IPS-18c (cell line): ENCODE results near the gene RPRD2.
"Not testable (repeated sequence)": the region's sequence is repeated elsewhere in the genome, so short reads cannot be mapped to it uniquely, and the experiment has no call there.

Experiments used
- H3K4me3 ChIP-seq: 2 replicates; pipeline ENCODE4 v1.7.0; 2013; ENCODE audit warnings: low read depth, mild to moderate bottlenecking, low read length, moderate library complexity; ENCODE audit not compliant: insufficient read depth
- H3K9me3 ChIP-seq: one replicate; pipeline ENCODE4 v1.6.1; 2013; ENCODE audit warnings: mild to moderate bottlenecking, low read length, moderate library complexity; ENCODE audit not compliant: control insufficient read depth, insufficient read depth

Gene RPRD2

GRCh38 chr1:150385537-150386445 lies 21.8 kb downstream of the RPRD2 start:
- Histone ChIP-seq H3K9me3 (no peaks in the 10 kb centered on the region), H3K4me3 (no peak overlapping the region)

- Histone ChIP-seq H3K4me3 (no peak overlapping the region), H3K9me3 (no peaks in the 10 kb centered on the region)
Measured at GRCh38 chr1:150386592-150386991, 22.6 kb downstream of the RPRD2 start.

- Histone ChIP-seq H3K9me3 (no peaks in the 10 kb centered on the region), H3K4me3 (no peak overlapping the region)
Measured at GRCh38 chr1:150387200-150387599, 23.3 kb downstream of the RPRD2 start.

- H3K4me3 ChIP-seq = no peak overlapping the region
- no peaks in the 10 kb centered on the region for H3K9me3 ChIP-seq
Measured at GRCh38 chr1:150388241-150388640, 24.3 kb downstream of the RPRD2 start.

- Histone ChIP-seq H3K9me3 (no peaks in the 10 kb centered on the region), H3K4me3 (no peak overlapping the region)
Measured at GRCh38 chr1:150389650-150390049, 25.7 kb downstream of the RPRD2 start.

- H3K9me3 ChIP-seq = no peaks in the 10 kb centered on the region
Measured at GRCh38 chr1:150392627-150393026, 28.7 kb downstream of the RPRD2 start.

GRCh38 chr1:150395115-150395514 lies 31.2 kb downstream of the RPRD2 start:
- H3K4me3 ChIP-seq, H3K9me3 ChIP-seq: not testable (repeated sequence)

More at GRCh38 chr1:150392627-150393026, 28.7 kb downstream of the RPRD2 start:
- no peak overlapping the region for H3K4me3 ChIP-seq

- no peak overlapping the region for H3K4me3 ChIP-seq
- no peaks in the 10 kb centered on the region for H3K9me3 ChIP-seq
Measured at GRCh38 chr1:150397392-150398032, 33.6 kb downstream of the RPRD2 start.

- Histone ChIP-seq H3K9me3 (no peaks in the 10 kb centered on the region), H3K4me3 (no peak overlapping the region)
Measured at GRCh38 chr1:150404465-150404864, 40.5 kb downstream of the RPRD2 start.

- peaks cover 2% of the 10 kb centered on the region for H3K9me3 ChIP-seq
- no peak overlapping the region for H3K4me3 ChIP-seq
Measured at GRCh38 chr1:150405660-150406059, 41.7 kb downstream of the RPRD2 start.

GRCh38 chr1:150406483-150406882 lies 42.5 kb downstream of the RPRD2 start:
- Histone ChIP-seq H3K4me3 (no peak overlapping the region), H3K9me3 (peaks cover 2% of the 10 kb centered on the region)

GRCh38 chr1:150407330-150407729 lies 43.4 kb downstream of the RPRD2 start:
- Histone ChIP-seq H3K9me3 (peaks cover 2% of the 10 kb centered on the region), H3K4me3 (no peak overlapping the region)

GRCh38 chr1:150408800-150409199 lies 44.9 kb downstream of the RPRD2 start:
- H3K9me3 ChIP-seq = peaks cover 2% of the 10 kb centered on the region
- H3K4me3 ChIP-seq = no peak overlapping the region

GRCh38 chr1:150409504-150410362 lies 45.8 kb downstream of the RPRD2 start:
- H3K9me3 ChIP-seq = peaks cover 2% of the 10 kb centered on the region
- H3K4me3 ChIP-seq = no peak overlapping the region

- H3K4me3 ChIP-seq = no peak overlapping the region
- peaks cover 2% of the 10 kb centered on the region for H3K9me3 ChIP-seq
Measured at GRCh38 chr1:150410582-150411101, 46.7 kb downstream of the RPRD2 start.

GRCh38 chr1:150414592-150414991 lies 50.6 kb downstream of the RPRD2 start:
- Histone ChIP-seq H3K9me3 (peaks cover 2% of the 10 kb centered on the region), H3K4me3 (no peak overlapping the region)

- H3K4me3 ChIP-seq = no peak overlapping the region
- no peaks in the 10 kb centered on the region for H3K9me3 ChIP-seq
Measured at GRCh38 chr1:150415800-150416199, 51.9 kb downstream of the RPRD2 start.
